GM21619 (cell line): ENCODE measurements around the gene FOXO6.

Experiments used
- ATAC-seq: cut with Tn5 transposase; IDR thresholded peaks from one replicate; pipeline ENCODE4 v1.9.1; 2021; ENCODE audit not compliant: unreplicated experiment

FOXO6 gene

GRCh38 chr1:41364442-41365319 lies 3.4 kb downstream of the FOXO6 start:
- ATAC-seq, result no peak

- no peak for ATAC-seq
These were observed 4.0 kb downstream of the FOXO6 start for GRCh38 chr1:41365320-41365633.

- ATAC-seq, result no peak
These were observed 4.7 kb downstream of the FOXO6 start for GRCh38 chr1:41365772-41366454.

GRCh38 chr1:41366455-41367287 lies 5.4 kb downstream of the FOXO6 start:
- no peak for ATAC-seq

GRCh38 chr1:41367288-41367642 lies 6.0 kb downstream of the FOXO6 start:
- ATAC-seq, result no peak

GRCh38 chr1:41368366-41368765 lies 7.1 kb downstream of the FOXO6 start:
- ATAC-seq, result no peak

- ATAC-seq, result no peak
These were observed 7.6 kb downstream of the FOXO6 start for GRCh38 chr1:41368801-41369200.

- ATAC-seq, result no peak
These were observed 8.3 kb downstream of the FOXO6 start for GRCh38 chr1:41369531-41369930.

- ATAC-seq, result no peak
These were observed 9.0 kb downstream of the FOXO6 start for GRCh38 chr1:41370225-41370624.

- ATAC-seq, result no peak
These were observed 9.7 kb downstream of the FOXO6 start for GRCh38 chr1:41370756-41371420.

- no peak for ATAC-seq
These were observed 10.7 kb downstream of the FOXO6 start for GRCh38 chr1:41371630-41372599.

GRCh38 chr1:41372600-41372993 lies 11.4 kb downstream of the FOXO6 start:
- no peak for ATAC-seq

GRCh38 chr1:41373373-41373772 lies 12.1 kb downstream of the FOXO6 start:
- ATAC-seq, result no peak

- ATAC-seq, result no peak
These were observed 13.5 kb downstream of the FOXO6 start for GRCh38 chr1:41374711-41375110.

GRCh38 chr1:41377397-41377796 lies 16.2 kb downstream of the FOXO6 start:
- ATAC-seq, result no peak

- no peak for ATAC-seq
These were observed 17.0 kb downstream of the FOXO6 start for GRCh38 chr1:41378222-41378621.

GRCh38 chr1:41378999-41379737 lies 17.9 kb downstream of the FOXO6 start:
- no peak for ATAC-seq

GRCh38 chr1:41379738-41380130 lies 18.5 kb downstream of the FOXO6 start:
- no peak for ATAC-seq

- no peak for ATAC-seq
These were observed 19.0 kb downstream of the FOXO6 start for GRCh38 chr1:41380195-41380594.
